H1 (cell line): ENCODE measurements around the gene SHC3. TPM values are rescaled to one million over a fixed set of nuclear protein-coding genes. Genes with fewer than 3 reads are reported as not detected.

Experiments used
- CTCF ChIA-PET: fragments of 300-600 bp; sonication (Branson Sonifier 250); formaldehyde crosslinking; loops from one replicate; lab custom pipeline; 2021; ENCODE audit not compliant: partially characterized antibody; lab: Charles Lee
- POLR2A ChIA-PET: fragments of 300-600 bp; sonication (Branson Sonifier 250); formaldehyde crosslinking; loops from one replicate; lab custom pipeline; 2021; ENCODE audit warnings: inconsistent platforms; ENCODE audit not compliant: partially characterized antibody; lab: Charles Lee
- DNase-seq, 2 experiments: peaks; one replicate each; pipeline versions ENCODE4 v3.0.0 to v3.0.0-alpha.2; 2010 to 2022; ENCODE audit warnings: low spot score in 2 of 2, low read depth in 1 of 2, mixed read lengths in 1 of 2
- FAIRE-seq: peaks from 2 replicates; lab custom pipeline; 2011; peaks lifted over from hg19 to GRCh38; lab: Jason Lieb, UNC
- H2AFZ ChIP-seq: 2 replicates; pipeline ENCODE4 v1.8.1; 2012; ENCODE audit warnings: low read length, inconsistent platforms
- H2AK5ac ChIP-seq: 2 replicates; pipeline ENCODE4 v1.6.1; 2013; ENCODE audit warnings: low read depth, low read length
- H2BK120ac ChIP-seq: replicated peaks from 2 replicates; pipeline ENCODE3; 2013; ENCODE audit warnings: low read depth, low read length, inconsistent platforms
- H2BK12ac ChIP-seq: 2 replicates; pipeline ENCODE4 v1.6.1; 2013; ENCODE audit warnings: low read depth, low read length
- H2BK15ac ChIP-seq: 2 replicates; pipeline ENCODE4 v1.6.1; 2013; ENCODE audit warnings: low read length
- H2BK20ac ChIP-seq: 2 replicates; pipeline ENCODE4 v1.6.1; 2013; ENCODE audit warnings: low read length
- H2BK5ac ChIP-seq: 2 replicates; pipeline ENCODE4 v1.6.1; 2013; ENCODE audit warnings: low read depth, low read length
- H3K14ac ChIP-seq: 2 replicates; pipeline ENCODE4 v1.6.1; 2013; ENCODE audit warnings: inconsistent platforms; ENCODE audit not compliant: insufficient read length
- H3K18ac ChIP-seq: 2 replicates; pipeline ENCODE4 v1.6.1; 2013; ENCODE audit warnings: low read length; ENCODE audit errors: extremely low read depth
- H3K23ac ChIP-seq: 2 replicates; pipeline ENCODE4 v1.6.1; 2013; ENCODE audit warnings: inconsistent platforms; ENCODE audit not compliant: insufficient read length
- H3K23me2 ChIP-seq: 2 replicates; pipeline ENCODE4 v1.6.1; 2013; ENCODE audit warnings: low read depth, low read length
- H3K27ac ChIP-seq: 2 replicates; pipeline ENCODE4 v1.6.1; 2011; ENCODE audit warnings: low read depth, low read length, inconsistent platforms
- H3K27me3 ChIP-seq, 4 experiments: replicated peaks in 1 of 4; 1 replicate in 1 of 4; 2 replicates in 3 of 4; pipeline versions ENCODE4 v1.6.1 to v1.8.1; 2011 to 2013; ENCODE audit warnings: low read length in 3 of 4, mild to moderate bottlenecking in 3 of 4, inconsistent platforms in 2 of 4, mixed read lengths in 2 of 4, moderate library complexity in 1 of 4; ENCODE audit not compliant: control insufficient read depth in 3 of 4, insufficient read depth in 3 of 4; ENCODE audit errors: extremely low read depth in 1 of 4
- H3K36me3 ChIP-seq, 4 experiments: 2 replicates each; pipeline versions ENCODE4 v1.6.1 to v1.8.1; 2011 to 2013; ENCODE audit warnings: mild to moderate bottlenecking in 4 of 4, low read length in 3 of 4, moderate library complexity in 2 of 4, control low read depth in 1 of 4, inconsistent platforms in 1 of 4; ENCODE audit not compliant: insufficient read depth in 4 of 4, control insufficient read depth in 2 of 4
- H3K4ac ChIP-seq: replicated peaks from 2 replicates; pipeline ENCODE3; 2013; ENCODE audit warnings: low read length, low read depth, mixed read lengths, inconsistent platforms; ENCODE audit not compliant: insufficient read length
- H3K4me1 ChIP-seq, 4 experiments: replicated peaks in 1 of 4; 1 replicate in 1 of 4; 2 replicates in 3 of 4; pipeline versions ENCODE4 v1.6.1 to v1.8.1; 2011 to 2013; ENCODE audit warnings: low read length in 3 of 4, inconsistent platforms in 2 of 4, mixed read lengths in 1 of 4; ENCODE audit not compliant: insufficient read depth in 4 of 4, control insufficient read depth in 3 of 4
- H3K4me2 ChIP-seq, 2 experiments: 2 replicates each; pipeline versions ENCODE4 v1.6.1 to v1.8.1; 2011 to 2013; ENCODE audit warnings: low read depth in 2 of 2, low read length in 2 of 2, control low read depth in 1 of 2, inconsistent platforms in 1 of 2, mild to moderate bottlenecking in 1 of 2; ENCODE audit not compliant: insufficient read depth in 1 of 2
- H3K4me3 ChIP-seq, 4 experiments: fragments of 200-600, 300-600 bp in 1 of 4; sonication (generic), shearing (Covaris generic), sonication (Bioruptor Twin) in 1 of 4; 2 replicates each; pipeline versions ENCODE4 v1.5.1 to v1.8.1; 2011 to 2016; ENCODE audit warnings: low read length in 4 of 4, low read depth in 3 of 4, control low read depth in 2 of 4, inconsistent platforms in 2 of 4, mild to moderate bottlenecking in 2 of 4, mixed read lengths in 1 of 4, moderate library complexity in 1 of 4; ENCODE audit not compliant: insufficient read depth in 2 of 4; ENCODE audit errors: extremely low read depth in 1 of 4
- H3K56ac ChIP-seq: replicated peaks from 2 replicates; pipeline ENCODE3; 2013; ENCODE audit warnings: low read depth, mild to moderate bottlenecking, mixed read lengths, low read length, inconsistent platforms; ENCODE audit not compliant: insufficient read length
- H3K79me1 ChIP-seq: 2 replicates; pipeline ENCODE4 v1.6.1; 2013; ENCODE audit warnings: low read depth, low read length, control low read depth
- H3K79me2 ChIP-seq, 2 experiments: 2 replicates each; pipeline versions ENCODE4 v1.6.1 to v1.8.1; 2012 to 2013; ENCODE audit warnings: low read length in 2 of 2, mild to moderate bottlenecking in 2 of 2, inconsistent platforms in 1 of 2; ENCODE audit not compliant: insufficient read depth in 2 of 2, control insufficient read depth in 1 of 2
- H3K9ac ChIP-seq, 4 experiments: replicated peaks in 1 of 4; 1 replicate in 1 of 4; 2 replicates in 3 of 4; pipeline versions ENCODE4 v1.6.1 to v1.8.1; 2011 to 2013; ENCODE audit warnings: low read depth in 3 of 4, low read length in 3 of 4, control low read depth in 2 of 4, mild to moderate bottlenecking in 2 of 4, moderate library complexity in 2 of 4, inconsistent platforms in 1 of 4; ENCODE audit errors: extremely low read depth in 1 of 4
- H3K9me3 ChIP-seq, 2 experiments: 2 replicates each; pipeline versions ENCODE4 v1.6.1 to v1.8.1; 2012 to 2013; ENCODE audit warnings: mild to moderate bottlenecking in 2 of 2, moderate library complexity in 2 of 2, control low read depth in 1 of 2, inconsistent platforms in 1 of 2, low read depth in 1 of 2, low read length in 1 of 2, mixed read lengths in 1 of 2; ENCODE audit not compliant: insufficient read depth in 2 of 2
- H4K20me1 ChIP-seq, 2 experiments: replicated peaks in 1 of 2; 2 replicates each; pipeline versions ENCODE3 to v1.8.1; 2011 to 2013; ENCODE audit warnings: inconsistent platforms in 2 of 2, low read length in 2 of 2, mild to moderate bottlenecking in 1 of 2; ENCODE audit not compliant: insufficient read depth in 2 of 2, control insufficient read depth in 1 of 2
- H4K5ac ChIP-seq: 2 replicates; pipeline ENCODE4 v1.6.1; 2013; ENCODE audit warnings: low read length, low read depth, mixed read lengths, inconsistent platforms; ENCODE audit not compliant: insufficient read length
- H4K8ac ChIP-seq: 2 replicates; pipeline ENCODE4 v1.8.0; 2013; ENCODE audit warnings: mild to moderate bottlenecking, moderate library complexity, low read length, inconsistent platforms; ENCODE audit not compliant: insufficient read depth; ENCODE audit errors: extremely low read depth
- H4K91ac ChIP-seq: replicated peaks from 2 replicates; pipeline ENCODE3; 2013; ENCODE audit warnings: low read length, mixed read lengths, inconsistent platforms; ENCODE audit not compliant: insufficient read length
- BRCA1 ChIP-seq: IDR thresholded peaks from 2 replicates; pipeline ENCODE4 v1.6.1; 2012; ENCODE audit warnings: low read depth, low read length, improper control_type of control experiment
- JUND ChIP-seq: IDR thresholded peaks from 2 replicates; pipeline ENCODE4 v1.6.1; 2011; ENCODE audit warnings: mild to moderate bottlenecking, improper control_type of control experiment, low read length
- NRF1 ChIP-seq: IDR thresholded peaks from 2 replicates; pipeline ENCODE4 v1.6.1; 2011; ENCODE audit warnings: mild to moderate bottlenecking, low read depth, low read length, improper control_type of control experiment
- POLR2A ChIP-seq, 2 experiments: IDR thresholded peaks; 1 replicate in 1 of 2; 2 replicates in 1 of 2; pipeline ENCODE4 v1.6.1; 2011; ENCODE audit warnings: low read depth in 2 of 2, low read length in 2 of 2, mild to moderate bottlenecking in 2 of 2; ENCODE audit errors: control extremely low read depth in 1 of 2
- RNF2 ChIP-seq: fragments of 200-900, 300-1000 bp; sonication (generic); IDR thresholded peaks from 2 replicates; pipeline ENCODE4 v1.7.1; 2016; ENCODE audit warnings: borderline replicate concordance, low read depth, mild to moderate bottlenecking, antibody characterized with exemption, low read length; ENCODE audit not compliant: poor library complexity, severe bottlenecking; ENCODE audit errors: missing control alignments
- RXRA ChIP-seq: IDR thresholded peaks from 2 replicates; pipeline ENCODE4 v1.6.1; 2011; ENCODE audit warnings: low read depth, mild to moderate bottlenecking, low read length, moderate library complexity; ENCODE audit not compliant: insufficient read depth
- SIN3A ChIP-seq, 2 experiments: IDR thresholded peaks in 1 of 2; conservative IDR thresholded peaks in 1 of 2; 2 replicates each; pipeline ENCODE4 v1.6.1; 2011 to 2012; ENCODE audit warnings: low read length in 2 of 2, improper control_type of control experiment in 1 of 2, low read depth in 1 of 2, mild to moderate bottlenecking in 1 of 2
- SIX5 ChIP-seq: IDR thresholded peaks from 2 replicates; pipeline ENCODE4 v1.6.1; 2011; ENCODE audit warnings: mild to moderate bottlenecking, low read depth, low read length
- TBP ChIP-seq: IDR thresholded peaks from 2 replicates; pipeline ENCODE4 v1.6.1; 2011; ENCODE audit warnings: low read depth, low read length, improper control_type of control experiment
- WGBS, 2 experiments: shearing (Covaris generic) in 1 of 2; methylation state at CpG; one replicate each; pipeline versions ENCODE4 v1.1.6 to v1.1.7; 2013 to 2015; ENCODE audit warnings: low lambda C conversion rate in 2 of 2, mixed read lengths in 2 of 2, inconsistent platforms in 1 of 2, low coverage in 1 of 2, missing lambda C conversion rate in 1 of 2; ENCODE audit not compliant: insufficient replicate concordance in 2 of 2, insufficient coverage in 1 of 2, insufficient read length in 1 of 2; ENCODE audit errors: extremely low coverage in 1 of 2, missing lambda C conversion rate in 1 of 2; 5-methylcytosine and 5-hydroxymethylcytosine counted together
- polyA plus RNA-seq, 7 experiments: library from polyadenylated mRNA; depleted of rRNA in 3 of 7; stranded (reverse) in 5 of 7; unstranded in 2 of 7; fragments of >200 nt in 5 of 7; fragments of 200-250 nt in 2 of 7; gene quantifications; 1 replicate in 5 of 7; 2 replicates in 1 of 7; 4 replicates in 1 of 7; pipeline versions ENCODE4 v1.2.1 to v1.2.3, GENCODE V29; 2011 to 2013; ENCODE audit warnings: missing spikeins in 2 of 7, mixed read lengths in 2 of 7
- total RNA-seq: library from RNA; stranded (reverse); fragmentation: NEBNext Ultra II Directional; extraction: Animal tissue kit (Norgen Biotek cat#: 25700); gene quantifications from 2 replicates; pipeline ENCODE4 v1.2.1, GENCODE V29; 2021
- TF ChIP-seq, protein P1 (sequence below), 3 experiments: IDR thresholded peaks; 1 replicate in 2 of 3; 2 replicates in 1 of 3; pipeline versions ENCODE4 v1.5.1 to v1.6.1; 2011; ENCODE audit warnings: low read length in 3 of 3, mild to moderate bottlenecking in 3 of 3, inconsistent platforms in 2 of 3, low read depth in 1 of 3, moderate library complexity in 1 of 3; ENCODE audit not compliant: insufficient read depth in 1 of 3; ENCODE audit errors: control extremely low read depth in 1 of 3
- TF ChIP-seq, protein P2 (sequence below): IDR thresholded peaks from 2 replicates; pipeline ENCODE4 v1.6.1; 2011; ENCODE audit warnings: low read depth, mild to moderate bottlenecking, low read length; ENCODE audit not compliant: insufficient read depth

SHC3 gene
- total and polyA plus RNA-seq, 2 of the 8 experiments (the other 6 are each of a cell fraction or from before 2014, with no cell fraction given): 1.4 to 7.1 TPM

DNA sequence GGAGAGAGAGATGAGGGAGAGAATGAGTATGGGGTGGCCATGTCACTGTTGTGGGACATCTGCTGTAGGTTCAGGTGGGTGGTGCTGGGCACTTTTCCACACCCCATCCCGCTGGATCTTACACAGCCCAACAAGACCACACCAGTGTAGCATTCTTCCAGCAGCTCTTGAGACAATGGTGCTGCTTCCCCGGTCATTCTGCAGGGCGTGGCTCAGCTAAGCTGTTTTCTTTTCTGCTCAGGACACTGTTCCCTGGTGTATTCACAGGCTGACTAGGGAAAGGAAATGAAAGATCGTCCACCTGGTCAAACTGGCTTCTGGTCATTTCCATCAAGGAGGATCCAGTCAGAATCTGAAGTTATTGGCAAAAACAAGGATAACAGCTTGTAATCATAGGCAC, 111.8 kb downstream of the SHC3 start:
- Histone ChIP-seq H3K4me2 (no peak overlapping the region), H3K23ac (no peak overlapping the region), H4K5ac (no peak overlapping the region), H3K18ac (no peak overlapping the region), H3K14ac (no peak overlapping the region), H3K56ac (no peak overlapping the region), H3K4me3 (no peak overlapping the region), H2AK5ac (no peak overlapping the region), H3K79me2 (no peaks in the 10 kb centered on the region), H3K27me3 (no peaks in the 10 kb centered on the region), H3K27ac (no peak overlapping the region), H3K9ac (no peak overlapping the region), H2BK15ac (no peak overlapping the region), H3K79me1 (no peaks in the 10 kb centered on the region), H4K8ac (no peak overlapping the region), H2BK12ac (no peak overlapping the region), H4K91ac (no peak overlapping the region), H3K4me1 (no peaks in the 10 kb centered on the region), H2BK120ac (no peak overlapping the region), H2BK5ac (no peak overlapping the region), H3K23me2 (no peaks in the 10 kb centered on the region), H2BK20ac (no peak overlapping the region), H4K20me1 (no peaks in the 10 kb centered on the region), H3K4ac (no peak overlapping the region), H2AFZ (no peak overlapping the region), H3K36me3 (no peaks in the 10 kb centered on the region; a peak in 1 of 8 replicates), H3K9me3 (no peaks in the 10 kb centered on the region)
- WGBS, 2 experiments: 90% methylated on average over 3 of the region's 4 CpGs; no CpG with 5 or more reads in 1 of the 2 experiments
- DNase-seq: no peak
- FAIRE-seq: no peak
- CTCF ChIA-PET: interaction anchor here (0.6 to 1.8 kb wide), 3 partner anchors 17 to 221 kb away, joined by 3 to 6 read pairs (median 3); no protein-coding TSS in a partner anchor
- POLR2A ChIA-PET: interaction anchor here (0.9 kb wide), 1 partner anchor 255 kb away, joined by 3 read pairs; no protein-coding TSS in a partner anchor
- TF ChIP-seq TBP (no peak), NRF1 (no peak), RNF2 (no peak), POLR2A (IDR thresholded peaks at IDR 0.05; ENCODE audit: control extremely low read depth in 1 of 2, low read depth in 2 of 2, low read length in 2 of 2) (no peak), SIX5 (no peak), RXRA (no peak), JUND (no peak), BRCA1 (no peak), SIN3A (conservative IDR thresholded peaks at IDR 0.05 in 1 of 2, IDR thresholded peaks at IDR 0.05 in 1 of 2; ENCODE audit: low read depth in 1 of 2, low read length in 2 of 2) (no peak)
- TF ChIP-seq, protein P1, sequence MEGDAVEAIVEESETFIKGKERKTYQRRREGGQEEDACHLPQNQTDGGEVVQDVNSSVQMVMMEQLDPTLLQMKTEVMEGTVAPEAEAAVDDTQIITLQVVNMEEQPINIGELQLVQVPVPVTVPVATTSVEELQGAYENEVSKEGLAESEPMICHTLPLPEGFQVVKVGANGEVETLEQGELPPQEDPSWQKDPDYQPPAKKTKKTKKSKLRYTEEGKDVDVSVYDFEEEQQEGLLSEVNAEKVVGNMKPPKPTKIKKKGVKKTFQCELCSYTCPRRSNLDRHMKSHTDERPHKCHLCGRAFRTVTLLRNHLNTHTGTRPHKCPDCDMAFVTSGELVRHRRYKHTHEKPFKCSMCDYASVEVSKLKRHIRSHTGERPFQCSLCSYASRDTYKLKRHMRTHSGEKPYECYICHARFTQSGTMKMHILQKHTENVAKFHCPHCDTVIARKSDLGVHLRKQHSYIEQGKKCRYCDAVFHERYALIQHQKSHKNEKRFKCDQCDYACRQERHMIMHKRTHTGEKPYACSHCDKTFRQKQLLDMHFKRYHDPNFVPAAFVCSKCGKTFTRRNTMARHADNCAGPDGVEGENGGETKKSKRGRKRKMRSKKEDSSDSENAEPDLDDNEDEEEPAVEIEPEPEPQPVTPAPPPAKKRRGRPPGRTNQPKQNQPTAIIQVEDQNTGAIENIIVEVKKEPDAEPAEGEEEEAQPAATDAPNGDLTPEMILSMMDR (IDR thresholded peaks at IDR 0.05; ENCODE audit: control extremely low read depth in 1 of 3, insufficient read depth in 1 of 3, low read depth in 1 of 3, low read length in 3 of 3): no peak
- TF ChIP-seq, protein P2, sequence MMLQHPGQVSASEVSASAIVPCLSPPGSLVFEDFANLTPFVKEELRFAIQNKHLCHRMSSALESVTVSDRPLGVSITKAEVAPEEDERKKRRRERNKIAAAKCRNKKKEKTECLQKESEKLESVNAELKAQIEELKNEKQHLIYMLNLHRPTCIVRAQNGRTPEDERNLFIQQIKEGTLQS: no peak
